GM18909 (cell line): Measurements from ENCODE around the gene KDM1B.
A peak's percentile ranks its signal among the peaks of the same experiment; 100 is the strongest.

Experiments
- ATAC-seq: cut with Tn5 transposase; IDR thresholded peaks from one replicate; pipeline ENCODE4 v1.9.1; 2021; ENCODE audit warnings: mild to moderate bottlenecking; ENCODE audit not compliant: unreplicated experiment, poor library complexity

KDM1B gene

DNA sequence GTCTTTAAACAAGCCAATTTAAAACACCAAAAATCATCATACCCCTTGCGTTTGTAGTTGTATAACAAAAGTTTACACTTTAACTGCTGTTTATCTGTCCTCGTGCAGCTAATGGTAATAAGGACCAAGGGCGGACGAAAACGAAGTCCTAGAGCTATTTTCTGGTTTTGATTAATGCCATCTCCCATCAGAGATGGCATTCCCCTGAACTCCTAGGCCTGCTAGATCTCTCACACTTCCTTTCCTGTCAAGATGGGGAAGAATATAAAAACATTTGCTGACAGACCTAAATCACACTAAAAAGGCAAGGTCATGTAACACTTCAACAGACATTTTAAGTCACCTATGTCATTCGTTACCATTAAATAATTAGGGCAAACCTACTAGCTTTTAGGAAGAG lies 99.6 kb downstream of the KDM1B start:
- no peak for ATAC-seq

DNA sequence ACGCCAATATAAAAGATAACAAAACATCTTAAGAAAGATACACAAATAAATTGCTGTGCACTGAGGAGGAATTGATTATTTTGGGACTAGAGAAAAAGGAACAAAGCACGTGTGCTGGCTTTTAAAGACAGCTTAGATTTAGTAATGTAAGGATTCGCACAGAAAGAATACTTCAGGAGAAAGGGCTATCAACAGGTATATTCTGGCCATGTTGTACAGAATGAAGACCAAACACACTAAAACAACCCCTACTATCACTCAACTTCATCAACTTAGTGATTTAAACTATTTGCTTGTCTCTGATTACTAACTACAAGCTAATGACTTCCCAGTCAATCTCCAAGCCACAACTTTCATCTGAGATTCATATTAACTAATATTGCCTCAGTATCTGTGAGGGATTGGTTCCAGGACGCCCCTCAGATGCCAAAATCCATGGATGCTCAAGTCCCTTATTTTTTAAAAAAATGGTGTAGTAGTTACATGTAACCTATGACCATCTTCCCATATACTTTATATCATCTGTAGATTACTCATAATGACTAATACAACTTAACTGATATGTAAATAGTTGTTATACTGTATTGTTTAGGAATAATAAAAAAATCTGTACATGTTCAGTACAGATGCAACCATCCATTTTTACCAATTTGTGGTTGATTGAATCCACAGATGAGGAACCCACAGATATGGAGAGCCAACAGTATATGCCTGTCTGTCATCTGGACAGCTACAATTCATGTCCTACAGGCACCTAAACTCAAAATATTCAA lies 104.6 kb downstream of the KDM1B start:
- ATAC-seq = no peak

DNA sequence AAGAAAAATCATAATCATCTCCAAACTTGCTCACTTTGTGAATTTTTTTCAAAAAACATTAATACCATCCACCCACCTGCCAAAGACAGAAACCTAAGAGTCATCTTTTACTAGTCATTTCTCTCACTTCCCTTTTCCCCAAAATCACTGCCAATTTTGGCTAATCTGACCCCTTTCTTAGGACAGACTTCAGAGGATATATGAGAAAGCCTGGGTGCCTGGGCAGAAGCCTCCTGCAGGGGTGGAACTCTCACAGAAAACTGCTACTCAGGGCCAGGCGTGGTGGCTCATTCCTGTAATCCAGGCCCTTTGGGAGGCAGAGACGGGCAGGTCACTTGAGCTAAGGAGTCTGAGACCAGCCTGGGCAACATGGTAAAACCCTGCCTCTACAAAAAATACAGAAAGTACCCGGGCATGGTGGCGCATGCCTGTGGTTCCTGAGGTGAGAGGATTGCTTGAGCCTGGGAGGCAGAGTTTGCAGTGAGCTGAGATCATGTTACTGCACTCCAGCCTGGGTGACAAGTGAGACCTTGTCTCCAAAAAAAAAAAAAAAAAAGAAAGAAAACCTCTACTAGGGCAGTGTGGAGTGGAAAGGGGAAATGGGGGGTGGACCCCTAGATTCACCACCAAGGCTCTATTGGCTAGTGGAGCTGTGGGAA lies 105.4 kb downstream of the KDM1B start:
- peak; percentile 44 for ATAC-seq

DNA sequence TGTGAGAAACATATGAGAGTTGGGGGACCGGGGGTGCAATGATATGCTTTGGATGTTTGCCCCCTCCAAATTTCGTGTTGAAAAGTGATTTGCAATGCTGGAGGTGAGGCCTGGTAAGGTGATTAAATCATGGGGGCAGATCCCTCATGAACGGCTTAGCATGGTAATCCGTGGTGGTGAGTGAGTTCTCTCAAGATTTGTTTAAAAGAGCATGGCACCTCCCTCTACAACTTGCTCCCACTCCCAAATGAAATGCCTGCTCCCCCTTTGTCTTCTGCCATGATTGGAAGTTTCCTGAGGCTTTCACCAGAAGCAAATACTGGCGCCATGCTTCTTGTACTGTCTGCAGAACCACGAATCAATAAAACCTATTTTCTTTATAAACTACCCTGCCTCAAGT lies 106.7 kb downstream of the KDM1B start:
- ATAC-seq = no peak

DNA sequence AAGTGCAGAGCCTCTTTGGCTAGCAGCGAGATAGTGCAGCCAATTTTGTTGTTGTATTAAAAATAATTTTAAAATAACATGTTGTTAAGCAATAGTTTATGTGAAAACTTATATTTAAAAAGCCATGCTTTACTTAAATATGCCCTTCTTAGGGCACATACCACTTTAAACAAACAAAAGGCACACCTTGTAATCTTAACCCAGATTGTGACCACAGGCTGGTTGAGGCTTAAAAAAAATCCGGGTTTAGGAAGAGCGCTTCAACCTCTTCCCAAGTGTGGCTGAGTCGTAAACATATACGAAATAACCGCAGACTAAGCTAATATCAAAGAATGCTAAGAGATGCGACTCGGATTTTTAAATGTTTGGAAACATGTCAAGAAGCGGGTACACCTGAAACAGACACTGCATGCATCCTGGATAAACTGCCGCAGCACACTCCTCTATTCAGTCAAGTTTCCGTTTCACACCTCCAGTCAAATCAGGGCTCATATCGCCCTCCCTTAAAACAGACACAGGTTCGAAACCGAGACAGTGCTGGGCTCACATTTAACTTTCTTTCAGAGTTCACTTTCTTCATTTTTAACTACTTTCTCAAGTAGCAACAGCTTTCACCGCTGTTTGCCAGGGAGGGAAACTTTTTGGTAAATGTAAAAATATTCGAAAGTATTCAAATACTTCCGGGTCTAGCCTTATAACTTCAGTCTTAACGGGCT lies 107.6 kb downstream of the KDM1B start:
- peak; percentile 65 for ATAC-seq

DNA sequence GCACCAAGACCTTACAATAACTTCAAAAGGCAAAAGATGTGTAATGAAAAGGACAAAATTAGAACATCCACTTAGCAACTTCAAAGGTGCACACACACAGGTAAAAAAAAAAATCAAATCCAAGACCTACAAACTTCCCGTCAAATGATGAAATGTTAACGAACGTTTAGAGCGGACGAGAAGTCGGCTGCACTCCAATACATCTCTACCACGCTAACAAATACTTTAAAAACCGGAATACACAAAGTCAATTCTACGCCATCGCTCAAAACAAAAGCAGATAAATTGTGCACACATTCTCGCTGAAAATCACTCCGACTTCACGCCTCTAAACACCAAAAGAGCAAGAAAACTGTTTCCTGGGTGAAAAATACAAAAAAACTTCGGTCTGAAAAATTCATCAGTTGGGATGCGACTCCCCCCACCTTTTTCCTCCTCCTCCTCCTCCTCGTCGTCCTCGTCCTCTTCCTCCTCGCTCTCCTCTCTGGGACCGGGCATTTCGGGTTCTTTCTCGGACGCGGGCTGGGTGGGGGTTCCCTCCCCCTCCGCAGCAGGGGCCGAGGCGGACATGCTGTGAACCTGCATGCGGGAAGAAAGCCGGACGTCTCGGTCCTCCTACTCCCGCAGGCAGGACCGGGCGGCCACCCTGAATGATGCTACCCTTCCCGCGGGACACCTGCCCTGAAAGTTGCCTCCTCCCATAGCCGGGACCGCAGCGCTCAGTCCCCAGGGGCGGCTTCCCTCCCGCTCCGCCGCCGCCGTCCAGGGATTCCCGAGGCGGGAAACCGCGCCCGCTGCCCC lies 108.4 kb downstream of the KDM1B start:
- peak; percentile 2 for ATAC-seq

DNA sequence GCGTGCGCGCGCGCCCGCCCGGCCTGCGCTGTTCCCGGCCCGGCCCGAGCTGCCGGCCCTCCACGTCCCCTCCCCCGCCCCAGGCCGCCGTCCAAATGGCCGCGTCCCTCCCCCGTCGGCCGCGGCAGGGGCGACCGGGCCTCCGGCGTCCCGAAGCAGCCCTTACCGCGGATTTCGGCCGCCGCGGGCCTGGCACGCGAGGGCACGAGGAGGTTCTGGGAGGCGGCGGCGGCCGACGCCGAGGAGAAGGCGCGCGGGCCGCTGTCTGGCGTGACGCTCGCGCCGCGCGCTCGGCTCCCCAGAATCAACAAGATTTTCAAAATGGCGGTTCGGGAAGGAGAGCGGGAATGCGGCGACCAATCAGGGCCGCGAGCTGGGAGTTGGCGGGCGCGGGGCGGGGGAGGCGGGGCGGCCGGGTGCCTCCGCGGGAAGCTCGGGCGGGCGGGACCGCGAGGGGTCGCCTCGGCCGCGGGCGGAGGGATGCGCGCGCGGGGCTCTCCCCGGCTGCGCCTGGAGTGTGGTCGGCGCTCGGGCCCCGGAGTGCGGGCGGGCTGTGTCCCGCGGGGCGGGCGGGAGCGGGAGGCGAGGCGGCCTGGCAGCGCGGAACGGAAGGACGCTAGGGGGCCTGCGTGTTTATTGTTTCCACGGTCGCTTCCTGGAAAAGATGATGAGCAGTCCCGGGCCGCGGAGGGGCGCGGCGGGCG lies 109.1 kb downstream of the KDM1B start, which contains the start of gene DEK:
DEK (minus strand) TSS at position 312 of the 704 bp plus-strand sequence. CDS start 543 bp downstream, outside the sequence.
- ATAC-seq = peak; percentile 43

DNA sequence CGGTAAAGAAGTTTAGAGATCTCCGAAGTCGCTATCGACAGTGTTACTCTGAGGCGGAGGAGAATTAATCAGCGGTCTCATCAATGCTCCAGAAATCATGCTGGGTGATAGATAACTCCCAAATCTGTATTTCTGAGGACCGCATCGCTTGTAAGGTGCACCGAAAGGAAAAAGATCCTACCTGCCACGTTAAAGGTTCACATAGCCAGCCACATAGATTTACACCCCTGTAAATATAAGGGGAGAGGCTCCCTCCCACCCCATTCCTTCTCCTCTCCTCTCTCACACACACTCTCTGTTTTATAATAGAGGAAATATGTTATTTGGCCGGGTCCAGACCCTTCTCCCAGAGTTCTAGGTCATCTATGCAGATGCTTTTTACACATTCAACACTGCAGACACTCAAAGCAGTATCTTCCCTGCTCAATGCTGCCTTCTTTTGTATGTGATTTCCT lies 109.7 kb downstream of the KDM1B start:
- ATAC-seq = no peak

DNA sequence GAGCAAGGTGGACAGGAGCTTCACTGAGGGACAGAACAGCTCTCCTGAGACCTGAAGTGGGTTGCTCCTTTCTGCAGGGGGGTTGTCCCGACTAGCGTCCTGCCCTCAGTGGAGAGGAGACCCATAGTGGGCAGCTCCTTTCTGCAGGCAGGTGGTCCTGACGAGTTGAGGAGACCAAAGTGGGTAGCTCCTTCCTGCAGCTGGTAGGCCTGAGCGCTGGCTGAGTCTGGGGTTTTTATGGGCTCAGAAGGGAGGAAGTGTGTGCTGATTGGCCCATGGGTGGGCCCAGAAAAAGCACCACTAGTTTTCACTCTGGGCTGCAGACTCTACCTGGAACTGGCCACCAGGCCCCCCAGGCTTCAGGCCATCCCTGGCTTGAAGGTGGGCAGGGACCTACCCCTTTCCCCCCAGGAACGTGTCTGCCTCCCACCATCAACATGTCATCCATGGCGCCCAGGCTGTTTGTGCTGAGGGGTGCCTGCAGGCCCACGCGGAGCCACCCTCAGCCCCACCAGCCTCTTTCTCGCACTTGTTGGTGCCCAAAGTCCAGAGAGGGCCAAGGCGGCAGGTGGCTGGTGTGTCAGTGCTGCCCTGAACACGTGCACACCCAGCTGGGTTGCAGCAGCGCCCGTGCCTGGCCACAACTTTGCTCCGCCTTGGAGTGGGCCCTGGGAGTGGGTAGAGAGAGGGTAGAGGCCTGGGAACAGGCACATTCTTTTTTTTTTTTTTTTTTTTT lies 110.7 kb downstream of the KDM1B start:
- ATAC-seq = no peak

DNA sequence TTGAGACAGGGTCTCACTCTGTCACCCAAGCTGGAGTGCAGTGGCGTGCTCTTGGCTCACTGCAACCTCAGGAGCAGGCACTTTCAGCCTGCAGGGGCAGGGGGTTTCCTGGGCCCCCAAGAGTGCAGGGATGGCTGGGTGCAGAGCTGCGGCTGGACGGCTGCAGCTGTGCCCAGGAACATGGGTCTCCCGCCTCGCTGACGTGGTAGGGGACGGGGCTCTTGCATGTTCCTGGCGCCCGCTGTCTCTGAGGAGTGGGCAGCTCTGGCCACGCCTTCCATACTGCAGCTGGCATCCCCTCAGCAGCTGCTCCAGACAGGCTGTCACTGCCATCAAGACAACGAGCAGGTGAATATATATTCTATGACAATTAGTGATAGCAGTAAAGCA lies 111.3 kb downstream of the KDM1B start:
- ATAC-seq = no peak

DNA sequence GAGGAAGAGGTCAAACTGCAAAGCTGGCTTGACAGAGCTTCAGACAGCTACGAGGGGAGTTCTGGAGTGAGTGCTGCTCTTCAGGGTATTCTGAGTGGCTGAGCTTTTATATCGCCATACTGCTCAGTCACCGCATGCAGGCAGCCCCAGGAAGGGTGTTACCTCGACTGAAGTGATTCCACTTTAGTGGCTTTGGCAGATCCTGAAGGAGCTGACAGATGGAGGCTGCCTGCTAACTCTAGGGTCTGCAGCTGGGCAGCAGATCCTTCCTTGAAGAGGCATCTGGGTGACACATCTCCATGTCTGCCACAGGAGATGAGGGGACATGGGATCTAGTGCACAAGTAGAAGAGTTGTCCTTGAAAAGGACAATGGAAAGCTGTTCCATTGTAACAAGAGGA lies 112.8 kb downstream of the KDM1B start:
- no peak for ATAC-seq

DNA sequence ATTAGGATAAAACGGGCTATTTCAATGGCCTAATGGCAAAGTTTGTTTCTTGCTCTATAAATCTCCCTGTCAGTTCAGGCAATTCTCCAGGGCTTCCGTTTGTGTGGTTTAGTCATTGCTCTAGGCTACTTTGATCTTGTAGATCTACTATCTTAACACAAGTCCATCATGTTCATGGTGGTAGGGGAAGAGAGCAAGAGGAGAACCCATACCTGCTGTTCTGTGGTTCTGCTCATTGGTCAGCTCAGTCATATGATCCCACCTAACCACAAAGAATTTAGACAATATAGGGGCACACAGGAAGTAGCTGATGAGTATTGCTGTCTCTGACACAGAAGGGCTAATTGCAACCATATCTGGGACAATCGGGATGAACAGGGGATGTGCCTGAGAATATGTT lies 114.0 kb downstream of the KDM1B start:
- peak; percentile 53 for ATAC-seq

DNA sequence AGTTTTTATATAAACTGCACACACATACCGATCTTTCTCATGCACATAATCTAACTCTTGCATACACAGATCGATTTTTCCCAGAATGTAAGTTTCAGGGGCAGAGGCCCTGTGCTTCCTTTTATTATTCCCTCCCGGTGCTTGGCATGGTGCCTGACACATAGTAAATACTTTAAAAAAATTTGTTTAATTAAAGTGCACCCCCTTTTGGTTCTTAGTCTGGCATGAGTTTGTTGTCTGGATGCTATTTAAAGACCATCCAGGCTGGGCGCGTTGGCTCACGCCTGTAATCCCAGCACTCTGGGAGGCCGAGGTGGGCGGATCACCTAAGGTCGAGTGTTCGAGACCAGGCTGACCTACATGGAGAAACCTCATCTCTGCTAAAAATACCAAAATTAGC lies 114.5 kb downstream of the KDM1B start:
- no peak for ATAC-seq

DNA sequence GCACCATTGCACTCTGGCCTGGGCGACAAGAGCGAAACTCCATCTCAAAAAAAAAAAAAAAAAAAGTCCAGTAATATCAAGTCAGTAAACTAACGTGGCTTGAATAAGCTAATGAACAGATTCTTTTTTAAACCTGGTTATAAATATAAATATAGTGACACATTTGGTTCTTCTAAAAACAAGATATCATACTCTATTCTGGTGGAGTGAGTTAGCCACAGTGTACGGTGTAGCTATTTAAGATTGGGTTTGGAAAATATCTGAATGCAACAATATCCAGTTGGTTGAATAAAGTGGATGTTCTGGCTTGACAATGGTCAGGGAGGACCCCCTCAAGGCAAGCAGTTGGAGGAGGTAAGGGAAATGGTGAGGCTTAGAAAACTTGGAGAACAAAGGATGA lies 115.0 kb downstream of the KDM1B start:
- no peak for ATAC-seq
